ENCODE measurements around the gene UBP1. TPM values are rescaled to one million over a fixed set of nuclear protein-coding genes. Genes with fewer than 3 reads are reported as not detected.

Gene UBP1
- total RNA-seq, 1 donor = 79.5 TPM

GRCh38 chr3:33380653-33381052 is 59.6 kb downstream of the UBP1 start:
- DNase-seq (ENCODE audit: low read depth) = no peak
- H3K4me3 ChIP-seq (ENCODE audit: low read depth, low read length) = no peak overlapping the region
- TF ChIP-seq, protein P1, sequence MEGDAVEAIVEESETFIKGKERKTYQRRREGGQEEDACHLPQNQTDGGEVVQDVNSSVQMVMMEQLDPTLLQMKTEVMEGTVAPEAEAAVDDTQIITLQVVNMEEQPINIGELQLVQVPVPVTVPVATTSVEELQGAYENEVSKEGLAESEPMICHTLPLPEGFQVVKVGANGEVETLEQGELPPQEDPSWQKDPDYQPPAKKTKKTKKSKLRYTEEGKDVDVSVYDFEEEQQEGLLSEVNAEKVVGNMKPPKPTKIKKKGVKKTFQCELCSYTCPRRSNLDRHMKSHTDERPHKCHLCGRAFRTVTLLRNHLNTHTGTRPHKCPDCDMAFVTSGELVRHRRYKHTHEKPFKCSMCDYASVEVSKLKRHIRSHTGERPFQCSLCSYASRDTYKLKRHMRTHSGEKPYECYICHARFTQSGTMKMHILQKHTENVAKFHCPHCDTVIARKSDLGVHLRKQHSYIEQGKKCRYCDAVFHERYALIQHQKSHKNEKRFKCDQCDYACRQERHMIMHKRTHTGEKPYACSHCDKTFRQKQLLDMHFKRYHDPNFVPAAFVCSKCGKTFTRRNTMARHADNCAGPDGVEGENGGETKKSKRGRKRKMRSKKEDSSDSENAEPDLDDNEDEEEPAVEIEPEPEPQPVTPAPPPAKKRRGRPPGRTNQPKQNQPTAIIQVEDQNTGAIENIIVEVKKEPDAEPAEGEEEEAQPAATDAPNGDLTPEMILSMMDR (IDR thresholded peaks at IDR 0.05; ENCODE audit: insufficient read depth, low read depth, low read length) = no peak

- H3K4me3 ChIP-seq (ENCODE audit: low read depth, low read length) = no peak overlapping the region
- TF ChIP-seq, protein P1 (IDR thresholded peaks at IDR 0.05; ENCODE audit: insufficient read depth, low read depth, low read length) = no peak
- DNase-seq (ENCODE audit: low read depth) = peak; percentile 23
Measured at GRCh38 chr3:33377931-33378330, 62.3 kb downstream of the UBP1 start.

GRCh38 chr3:33377489-33377888 is 62.7 kb downstream of the UBP1 start:
- TF ChIP-seq, protein P1 (IDR thresholded peaks at IDR 0.05; ENCODE audit: insufficient read depth, low read depth, low read length) = no peak
- no peak for DNase-seq (ENCODE audit: low read depth)
- no peak overlapping the region for H3K4me3 ChIP-seq (ENCODE audit: low read depth, low read length)

- no peak overlapping the region for H3K4me3 ChIP-seq (ENCODE audit: low read depth, low read length)
- no peak for DNase-seq (ENCODE audit: low read depth)
- TF ChIP-seq, protein P1 (IDR thresholded peaks at IDR 0.05; ENCODE audit: insufficient read depth, low read depth, low read length) = no peak
Measured at GRCh38 chr3:33373082-33373437, 67.1 kb downstream of the UBP1 start.

- TF ChIP-seq, protein P1 (IDR thresholded peaks at IDR 0.05; ENCODE audit: insufficient read depth, low read depth, low read length) = peak; percentile 93
- DNase-seq (ENCODE audit: low read depth) = peak; percentile 64
- H3K4me3 ChIP-seq (ENCODE audit: low read depth, low read length) = no peak overlapping the region
Measured at GRCh38 chr3:33372218-33373081, 67.8 kb downstream of the UBP1 start.

- TF ChIP-seq, protein P1 (IDR thresholded peaks at IDR 0.05; ENCODE audit: insufficient read depth, low read depth, low read length) = no peak
- H3K4me3 ChIP-seq (ENCODE audit: low read depth, low read length) = no peak overlapping the region
- peak; percentile 31 for DNase-seq (ENCODE audit: low read depth)
Measured at GRCh38 chr3:33364531-33365128, 75.6 kb downstream of the UBP1 start.

Data from fibroblast of villous mesenchyme (primary cell).